Naive thymus-derived CD4-positive, alpha-beta T cell (primary cell): ENCODE data around the gene TMEM117. TPM values are rescaled to one million over a fixed set of nuclear protein-coding genes. Genes with fewer than 3 reads are reported as not detected.

Source experiments
- ATAC-seq: fragments of 150-1000 bp; cut with Tn5 transposase; 2 replicates; pipeline ENCODE4 v1.10.0; 2021; ENCODE audit warnings: mild to moderate bottlenecking, moderate library complexity
- CTCF ChIA-PET: fragments of 350-600 bp; sonication (Branson Sonifier 250); formaldehyde crosslinking; loops from one replicate; lab custom pipeline; 2021; ENCODE audit warnings: antibody characterized with exemption; lab: Charles Lee
- POLR2A ChIA-PET: fragments of 350-600 bp; sonication (Branson Sonifier 250); formaldehyde crosslinking; loops from one replicate; lab custom pipeline; 2021; ENCODE audit warnings: antibody characterized with exemption, inconsistent platforms; lab: Charles Lee
- DNase-seq, 9 donors: peaks; one replicate each; pipeline versions ENCODE4 v3.0.0 to v3.0.0-alpha.2; 2020 to 2022; ENCODE audit warnings: mixed read lengths in 1 of 9
- H3K27ac ChIP-seq: one replicate; pipeline ENCODE4 v1.7.0; 2013; ENCODE audit warnings: mild to moderate bottlenecking, low read depth, low read length, moderate library complexity
- H3K27me3 ChIP-seq, 2 donors: one replicate each; pipeline ENCODE4 v1.7.0; 2013; ENCODE audit warnings: low read length in 2 of 2, mild to moderate bottlenecking in 2 of 2, moderate library complexity in 2 of 2; ENCODE audit not compliant: control insufficient read depth in 2 of 2, insufficient read depth in 2 of 2
- H3K36me3 ChIP-seq, 3 experiments: 1 replicate in 2 of 3; 2 replicates in 1 of 3; pipeline ENCODE4 v1.7.0; 2013; ENCODE audit warnings: low read length in 3 of 3, mild to moderate bottlenecking in 3 of 3, moderate library complexity in 1 of 3; ENCODE audit not compliant: insufficient read depth in 3 of 3, control insufficient read depth in 2 of 3
- H3K4me1 ChIP-seq, 2 donors: one replicate each; pipeline ENCODE4 v1.7.0; 2013; ENCODE audit warnings: low read length in 2 of 2, mild to moderate bottlenecking in 2 of 2, moderate library complexity in 1 of 2; ENCODE audit not compliant: control insufficient read depth in 2 of 2, insufficient read depth in 2 of 2
- H3K4me3 ChIP-seq: 2 replicates; pipeline ENCODE4 v1.7.0; 2013; ENCODE audit warnings: mild to moderate bottlenecking, low read length
- H3K9me3 ChIP-seq, 3 experiments: 1 replicate in 2 of 3; 2 replicates in 1 of 3; pipeline ENCODE4 v1.7.0; 2013; ENCODE audit warnings: low read length in 3 of 3; ENCODE audit not compliant: control insufficient read depth in 2 of 3
- H3K27ac Mint-ChIP-seq, 9 donors: one replicate each; pipeline ENCODE4 v1.8.0; 2020 to 2022; ENCODE audit warnings: mixed read lengths in 9 of 9, mild to moderate bottlenecking in 8 of 9, moderate library complexity in 5 of 9, inconsistent platforms in 2 of 9
- H3K27me3 Mint-ChIP-seq, 5 donors: one replicate each; pipeline ENCODE4 v1.8.0; 2021 to 2022; ENCODE audit warnings: mixed read lengths in 5 of 5, mild to moderate bottlenecking in 1 of 5
- H3K36me3 Mint-ChIP-seq, 5 donors: one replicate each; pipeline ENCODE4 v1.8.0; 2020 to 2022; ENCODE audit warnings: mixed read lengths in 5 of 5, mild to moderate bottlenecking in 3 of 5, inconsistent platforms in 1 of 5
- H3K4me1 Mint-ChIP-seq, 7 donors: one replicate each; pipeline ENCODE4 v1.8.0; 2020 to 2022; ENCODE audit warnings: mixed read lengths in 7 of 7, mild to moderate bottlenecking in 3 of 7, inconsistent platforms in 1 of 7
- H3K4me3 Mint-ChIP-seq, 10 donors: one replicate each; pipeline ENCODE4 v1.8.0; 2020 to 2022; ENCODE audit warnings: mild to moderate bottlenecking in 10 of 10, mixed read lengths in 10 of 10, moderate library complexity in 6 of 10, inconsistent platforms in 2 of 10
- H3K9me3 Mint-ChIP-seq, 11 donors: one replicate each; pipeline ENCODE4 v1.8.0; 2020 to 2022; ENCODE audit warnings: mixed read lengths in 11 of 11, mild to moderate bottlenecking in 4 of 11, inconsistent platforms in 1 of 11, moderate library complexity in 1 of 11
- intact Hi-C, 2 donors: fragments of 100-400 bp; cut with micrococcal nuclease; formaldehyde crosslinking; loops; one replicate each; pipeline ENCODE4 v1.15.1; 2023
- polyA plus RNA-seq, 2 donors: library from polyadenylated mRNA; unstranded; fragments of 300-500 nt; fragmentation: Illumina TruSeq; gene quantifications; one replicate each; pipeline ENCODE4 v1.2.3, GENCODE V29; 2021
- total RNA-seq, 6 experiments: library from RNA in 5 of 6; stranded (reverse) in 5 of 6; gene quantifications; 1 replicate in 5 of 6; 2 replicates in 1 of 6; pipeline ENCODE4 v1.2.3 and lab custom pipeline; 2021 to 2026

TMEM117 gene
- total and polyA plus RNA-seq, 7 experiments from 2014 or later = 0.31 to 6.6 (median 4.2) TPM

DNA sequence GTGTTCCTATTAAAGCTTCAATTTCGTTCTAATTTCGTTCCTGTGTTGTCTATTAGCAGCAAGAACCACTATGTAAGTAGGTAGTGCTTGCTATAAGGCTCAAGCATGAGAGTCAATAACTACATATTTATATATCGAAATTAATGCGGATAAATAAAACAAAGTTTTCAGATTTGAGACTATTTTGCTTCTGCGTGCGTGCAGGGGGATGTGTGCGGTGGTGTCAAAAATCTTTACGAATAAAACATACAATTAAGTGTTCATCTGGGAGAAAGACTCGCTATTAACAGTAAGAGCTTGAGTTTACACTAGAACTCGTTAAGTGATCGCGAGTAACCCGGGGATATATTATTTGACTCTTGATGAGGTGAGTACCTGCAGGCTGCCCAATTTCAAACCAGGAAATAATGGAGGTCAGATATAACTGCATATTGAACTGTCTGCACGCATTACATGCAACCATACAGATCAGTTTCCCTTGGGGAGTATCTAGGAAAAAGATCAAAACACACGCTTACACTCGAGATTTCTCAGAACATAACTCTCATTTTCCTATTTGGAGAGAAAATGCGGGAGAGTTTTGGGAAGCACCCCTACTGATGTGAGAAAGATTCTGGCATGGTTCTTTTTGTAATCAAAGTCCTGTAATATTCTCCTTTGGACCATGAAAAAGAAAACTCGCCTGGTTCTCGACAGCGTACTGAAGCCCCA, 30.6 kb upstream of the TMEM117 start:
- POLR2A ChIA-PET = interaction anchor here (0.7 to 7.3 kb wide), 14 partner anchors 9 to 1038 kb away, joined by 3 to 134 read pairs (median 5); partner anchors contain the start of genes IRAK4, PUS7L and TMEM117
- CTCF ChIA-PET = interaction anchor here (0.7 to 1.5 kb wide), 5 partner anchors 28 to 87 kb away, joined by 3 to 5 read pairs (median 3); partner anchors contain the start of gene TMEM117
- intact Hi-C loops = loop anchor here (2.0 to 5.0 kb wide), 2 partner anchors 29 to 1568 kb away; partner anchors contain the start of gene YAF2 (in 1 of the 2)
- H3K4me1 Mint-ChIP-seq = peaks cover 13 to 68% (median 52%) of the 10 kb centered on the region in 7 donors
- peaks cover 0 to 5% (median 0%) of the 10 kb centered on the region in 11 donors for H3K9me3 Mint-ChIP-seq
- no peaks in the 10 kb centered on the region for H3K9me3 ChIP-seq
- no peak for ATAC-seq
- H3K27ac Mint-ChIP-seq = peak overlapping the region; percentile 92 to 100 (median 99)
- peaks cover 20 to 30% of the 10 kb centered on the region in 2 donors for H3K4me1 ChIP-seq
- DNase-seq = peak in 7 of 9 donors; percentile 7 to 26 (median 18)
- H3K4me3 Mint-ChIP-seq = peak overlapping the region; percentile 93 to 100 (median 98)
- H3K36me3 ChIP-seq = peaks cover 3 to 16% (median 9%) of the 10 kb centered on the region in 3 experiments
- H3K27ac ChIP-seq = peak overlapping the region; percentile 94
- no peaks in the 10 kb centered on the region for H3K27me3 ChIP-seq
- H3K4me3 ChIP-seq = peak overlapping the region; percentile 67
- H3K36me3 Mint-ChIP-seq = peaks cover 4 to 12% (median 6%) of the 10 kb centered on the region in 5 donors
- H3K27me3 Mint-ChIP-seq = no peaks in the 10 kb centered on the region

DNA sequence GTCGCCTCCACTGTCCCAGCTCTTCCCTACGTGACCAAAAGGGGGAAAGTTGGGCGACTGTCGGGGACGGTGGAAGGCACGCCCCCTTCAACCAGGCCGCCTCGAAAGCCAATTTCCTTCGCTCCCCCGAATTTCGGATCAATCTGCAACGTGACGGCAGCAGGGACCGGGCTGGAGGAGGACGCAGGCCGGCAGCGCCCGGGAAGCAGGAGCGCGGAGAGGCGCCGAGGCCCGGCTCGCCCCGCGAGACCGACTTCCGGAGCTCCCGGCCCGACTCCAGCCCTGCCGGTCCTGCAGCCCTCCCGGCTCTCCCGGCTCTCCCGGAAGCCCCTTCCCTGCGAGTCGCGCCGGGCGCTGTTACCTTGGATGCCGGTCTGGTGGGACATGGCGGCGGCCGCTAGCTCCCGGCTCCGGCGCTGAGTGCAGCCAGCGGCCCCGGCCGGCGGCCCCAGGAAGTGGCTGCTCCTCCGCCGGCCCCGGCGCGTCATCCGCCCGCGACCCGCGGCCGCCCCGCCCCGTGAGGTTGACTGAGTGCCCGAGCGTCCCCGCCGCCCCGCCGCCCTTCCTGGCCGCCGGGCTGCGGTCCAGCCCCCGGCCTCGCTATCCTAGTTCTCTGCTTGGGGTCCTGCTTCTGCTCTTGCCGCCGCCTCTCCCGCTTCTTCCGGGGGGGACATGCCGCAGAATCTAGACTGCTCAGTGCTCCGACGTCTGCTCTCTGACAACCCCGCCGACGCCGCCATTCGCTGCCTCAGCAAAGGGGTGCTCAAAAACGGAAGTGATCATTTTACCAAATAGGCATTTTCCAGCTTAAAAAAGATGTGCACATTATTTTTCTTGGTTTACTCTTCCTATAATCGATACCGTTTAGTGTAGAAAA, 29.8 kb upstream of the TMEM117 start, which contains the start of gene TWF1:
Gene TWF1, minus strand, starts transcription at position 458 of the 877 bp plus-strand sequence. Its CDS starts 72 bp downstream, at position 386.
- H3K36me3 ChIP-seq = peaks cover 1 to 11% (median 3%) of the 10 kb centered on the region in 3 experiments
- H3K4me3 ChIP-seq = peak within 1 kb of the TSS; percentile 67
- ATAC-seq = peak; percentile 97
- H3K4me1 ChIP-seq = peaks cover 20 to 33% of the 10 kb centered on the region in 2 donors
- H3K4me1 Mint-ChIP-seq = peaks cover 13 to 73% (median 59%) of the 10 kb centered on the region in 7 donors
- CTCF ChIA-PET = interaction anchor here (1.1 to 1.7 kb wide), 6 partner anchors 27 to 77 kb away, joined by 3 to 8 read pairs (median 4); partner anchors contain the start of gene IRAK4
- no peaks in the 10 kb centered on the region for H3K27me3 Mint-ChIP-seq
- peak within 1 kb of the TSS; percentile 94 to 100 (median 100) for H3K4me3 Mint-ChIP-seq
- no peaks in the 10 kb centered on the region for H3K27me3 ChIP-seq
- peak; percentile 76 to 94 (median 89) for DNase-seq
- H3K9me3 ChIP-seq = no peaks in the 10 kb centered on the region
- H3K27ac ChIP-seq = peak within 1 kb of the TSS; percentile 94
- peaks cover 3 to 12% (median 4%) of the 10 kb centered on the region in 5 donors for H3K36me3 Mint-ChIP-seq
- POLR2A ChIA-PET = interaction anchor here (0.7 to 7.3 kb wide), 16 partner anchors 8 to 1922 kb away, joined by 3 to 134 read pairs (median 4); partner anchors contain the start of genes IRAK4, PUS7L and TMEM117
- H3K27ac Mint-ChIP-seq = peak within 1 kb of the TSS; percentile 98 to 100 (median 100)
- intact Hi-C loops = loop anchor here (1.0 to 5.0 kb wide), 11 partner anchors 26 to 1923 kb away; partner anchors contain the start of genes IRAK4 (in 2 of the 2), PPHLN1 (in 2 of the 2), PUS7L (in 2 of the 2) and TMEM117 (in 2 of the 2)
- H3K9me3 Mint-ChIP-seq = peaks cover 0 to 5% (median 0%) of the 10 kb centered on the region in 11 donors

DNA sequence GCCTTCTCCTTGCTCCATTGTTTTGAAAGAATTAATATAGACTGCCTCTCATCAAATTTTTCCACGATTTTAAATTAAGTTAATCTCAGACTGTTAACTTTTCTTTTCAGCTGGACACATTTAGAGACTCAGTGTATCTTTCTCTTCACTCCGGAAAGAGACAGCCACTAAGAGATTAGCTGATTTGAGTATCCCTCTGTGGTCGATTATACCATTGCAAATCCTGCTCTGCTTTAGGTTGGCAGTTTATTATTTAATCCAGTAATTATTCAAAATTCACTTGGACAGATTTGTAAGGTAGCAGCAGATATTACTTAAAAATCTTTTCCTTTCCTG, 29.2 kb upstream of the TMEM117 start:
- CTCF ChIA-PET = interaction anchor here (1.1 to 1.7 kb wide), 4 partner anchors 28 to 76 kb away, joined by 3 to 8 read pairs (median 4); partner anchors contain the start of gene IRAK4
- H3K36me3 ChIP-seq = peaks cover 0 to 11% (median 3%) of the 10 kb centered on the region in 3 experiments
- peaks cover 20 to 34% of the 10 kb centered on the region in 2 donors for H3K4me1 ChIP-seq
- no peak for ATAC-seq
- Mint-ChIP-seq H3K27ac (peak overlapping the region; percentile 98 to 100 (median 100)), H3K4me3 (peak overlapping the region; percentile 94 to 100 (median 100)), H3K4me1 (peaks cover 12 to 79% (median 64%) of the 10 kb centered on the region in 7 donors), H3K27me3 (peaks cover 0 to 2% (median 0%) of the 10 kb centered on the region in 5 donors), H3K36me3 (peaks cover 3 to 12% (median 4%) of the 10 kb centered on the region in 5 donors), H3K9me3 (peaks cover 0 to 5% (median 0%) of the 10 kb centered on the region in 11 donors)
- intact Hi-C loops = loop anchor here (1.0 to 5.0 kb wide), 10 partner anchors 26 to 1922 kb away; partner anchors contain the start of genes IRAK4 (in 2 of the 2), PPHLN1 (in 2 of the 2), PUS7L (in 2 of the 2) and TMEM117 (in 2 of the 2)
- no peak for DNase-seq
- H3K4me3 ChIP-seq = peak overlapping the region; percentile 67
- no peaks in the 10 kb centered on the region for H3K9me3 ChIP-seq
- POLR2A ChIA-PET = interaction anchor here (0.9 to 7.3 kb wide), 12 partner anchors 11 to 1921 kb away, joined by 3 to 134 read pairs (median 4); partner anchors contain the start of genes IRAK4, PUS7L and TMEM117
- peak overlapping the region; percentile 94 for H3K27ac ChIP-seq
- no peaks in the 10 kb centered on the region for H3K27me3 ChIP-seq

DNA sequence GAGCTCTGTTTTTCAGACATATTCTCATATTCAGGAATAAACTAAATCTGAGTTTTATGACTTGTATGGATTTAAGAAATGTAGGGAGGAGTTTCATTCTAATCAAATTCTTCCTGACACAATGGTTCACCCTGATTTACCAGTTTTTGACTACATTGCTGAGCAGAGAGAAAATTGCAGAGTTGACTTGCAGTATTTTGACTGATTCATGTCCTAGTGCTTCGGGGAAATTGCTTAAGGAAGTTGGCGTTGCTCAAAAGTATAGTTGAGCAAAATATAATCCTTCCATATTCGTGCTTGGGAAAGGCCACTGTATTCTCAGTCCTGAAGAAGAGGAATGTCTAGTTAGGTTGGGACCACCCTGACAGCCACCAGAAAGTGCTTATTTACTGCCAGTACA, 28.5 kb upstream of the TMEM117 start:
- peaks cover 3 to 12% (median 4%) of the 10 kb centered on the region in 5 donors for H3K36me3 Mint-ChIP-seq
- Histone ChIP-seq H3K27ac (peak overlapping the region; percentile 94), H3K36me3 (peaks cover 0 to 11% (median 3%) of the 10 kb centered on the region in 3 experiments), H3K4me3 (no peak overlapping the region), H3K4me1 (peaks cover 20 to 34% of the 10 kb centered on the region in 2 donors), H3K27me3 (no peaks in the 10 kb centered on the region), H3K9me3 (no peaks in the 10 kb centered on the region)
- peaks cover 0 to 3% (median 0%) of the 10 kb centered on the region in 5 donors for H3K27me3 Mint-ChIP-seq
- peak overlapping the region; percentile 98 to 100 (median 100) for H3K27ac Mint-ChIP-seq
- ATAC-seq (no peak), DNase-seq (no peak)
- CTCF ChIA-PET = interaction anchor here (1.5 to 1.7 kb wide), 2 partner anchors 48 to 75 kb away, joined by 6 to 8 read pairs; partner anchors contain the start of gene IRAK4
- intact Hi-C loops = loop anchor here in 1 of 2 donors (2.0 to 5.0 kb wide), 4 partner anchors 75 to 1921 kb away; partner anchors contain the start of genes ARID2, PPHLN1, YAF2 and ZCRB1
- peak overlapping the region; percentile 94 to 100 (median 100) for H3K4me3 Mint-ChIP-seq
- peaks cover 10 to 81% (median 67%) of the 10 kb centered on the region in 7 donors for H3K4me1 Mint-ChIP-seq
- POLR2A ChIA-PET = interaction anchor here (1.4 to 7.3 kb wide), 4 partner anchors 10 to 47 kb away, joined by 4 to 134 read pairs (median 40); partner anchors contain the start of genes IRAK4, PUS7L and TMEM117
- H3K9me3 Mint-ChIP-seq = peaks cover 0 to 5% (median 0%) of the 10 kb centered on the region in 11 donors

DNA sequence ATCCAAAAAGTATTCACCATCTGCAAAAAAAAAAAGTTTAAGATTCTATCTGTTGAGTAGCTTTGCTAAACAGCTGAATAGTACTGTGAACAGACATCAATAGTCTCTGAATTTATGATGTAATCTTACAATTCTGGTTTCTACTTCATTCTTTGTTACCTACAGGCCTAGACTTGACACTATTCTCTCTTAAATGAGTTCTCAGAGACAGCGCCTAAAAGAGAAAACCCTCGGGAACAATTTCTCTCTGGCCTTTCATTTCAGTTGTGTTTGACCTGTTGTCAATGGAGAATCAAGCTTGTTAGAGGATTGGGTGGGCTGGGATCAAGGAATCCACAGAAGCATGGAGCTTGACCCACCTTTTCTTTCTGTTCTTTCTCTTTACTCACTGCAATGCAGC, 23.8 kb upstream of the TMEM117 start:
- H3K36me3 Mint-ChIP-seq = peaks cover 0 to 3% (median 0%) of the 10 kb centered on the region in 5 donors
- H3K27me3 ChIP-seq = no peaks in the 10 kb centered on the region
- no peaks in the 10 kb centered on the region for H3K9me3 ChIP-seq
- no peaks in the 10 kb centered on the region for H3K9me3 Mint-ChIP-seq
- no peak overlapping the region for H3K27ac ChIP-seq
- ChIA-PET CTCF (no interaction called here), POLR2A (interaction anchor here (0.6 to 1.1 kb wide), 3 partner anchors 22 to 1472 kb away, joined by 3 to 6 read pairs (median 3); no protein-coding TSS in a partner anchor)
- ATAC-seq (no peak), DNase-seq (no peak)
- H3K4me1 Mint-ChIP-seq = peaks cover 0 to 66% (median 38%) of the 10 kb centered on the region in 7 donors
- peaks cover 0 to 19% (median 0%) of the 10 kb centered on the region in 5 donors for H3K27me3 Mint-ChIP-seq
- H3K36me3 ChIP-seq = no peaks in the 10 kb centered on the region
- peak overlapping the region in 4 of 9 donors; percentile 21 to 99 (median 52) for H3K27ac Mint-ChIP-seq
- peak overlapping the region in 1 of 10 donors; percentile 53 for H3K4me3 Mint-ChIP-seq
- intact Hi-C loops = no loop called here
- H3K4me3 ChIP-seq = no peak overlapping the region
- H3K4me1 ChIP-seq = peaks cover under 1 to 6% of the 10 kb centered on the region in 2 donors
